HG02970 (cell line): ENCODE results near the gene SNX5.

Experiments used
- ATAC-seq: cut with Tn5 transposase; IDR thresholded peaks from one replicate; pipeline ENCODE4 v1.9.1; 2021; ENCODE audit warnings: mild to moderate bottlenecking, moderate library complexity, moderate number of reproducible peaks; ENCODE audit not compliant: unreplicated experiment, low FRiP score

Gene SNX5

GRCh38 chr20:17921774-17922173 is 46.8 kb downstream of the SNX5 start:
- no peak for ATAC-seq

GRCh38 chr20:17919149-17919548 is 49.4 kb downstream of the SNX5 start:
- ATAC-seq, result no peak

- ATAC-seq, result no peak
Measured at GRCh38 chr20:17917832-17918618, 50.6 kb downstream of the SNX5 start.

- ATAC-seq, result no peak
Measured at GRCh38 chr20:17916433-17916891, 52.1 kb downstream of the SNX5 start.

- no peak for ATAC-seq
Measured at GRCh38 chr20:17914957-17915356, 53.6 kb downstream of the SNX5 start.

GRCh38 chr20:17912916-17913315 is 55.7 kb downstream of the SNX5 start:
- no peak for ATAC-seq

GRCh38 chr20:17911927-17912326 is 56.7 kb downstream of the SNX5 start:
- ATAC-seq, result no peak

GRCh38 chr20:17910828-17911294 is 57.7 kb downstream of the SNX5 start:
- no peak for ATAC-seq

GRCh38 chr20:17909869-17910321 is 58.7 kb downstream of the SNX5 start:
- ATAC-seq, result no peak

GRCh38 chr20:17905544-17905943 is 63.0 kb downstream of the SNX5 start:
- no peak for ATAC-seq

- ATAC-seq, result no peak
Measured at GRCh38 chr20:17904027-17904426, 64.6 kb downstream of the SNX5 start.

- no peak for ATAC-seq
Measured at GRCh38 chr20:17902531-17903083, 66.0 kb downstream of the SNX5 start.

- ATAC-seq, result no peak
Measured at GRCh38 chr20:17901971-17902370, 66.6 kb downstream of the SNX5 start.

GRCh38 chr20:17898548-17898994 is 70.0 kb downstream of the SNX5 start:
- no peak for ATAC-seq

- no peak for ATAC-seq
Measured at GRCh38 chr20:17897566-17898307, 70.9 kb downstream of the SNX5 start.

- ATAC-seq, result no peak
Measured at GRCh38 chr20:17896771-17897369, 71.7 kb downstream of the SNX5 start.

GRCh38 chr20:17896193-17896723 is 72.3 kb downstream of the SNX5 start:
- ATAC-seq, result no peak

GRCh38 chr20:17895641-17896171 is 72.9 kb downstream of the SNX5 start:
- ATAC-seq, result peak; percentile 46

- no peak for ATAC-seq
Measured at GRCh38 chr20:17893445-17893844, 75.1 kb downstream of the SNX5 start.
